ENCODE data around the gene PARP9.
A peak's percentile ranks its signal among the peaks of the same experiment; 100 is the strongest.
"Not testable (repeated sequence)": the region's sequence is repeated elsewhere in the genome, so short reads cannot be mapped to it uniquely, and the experiment has no call there.

The PARP9 gene

DNA sequence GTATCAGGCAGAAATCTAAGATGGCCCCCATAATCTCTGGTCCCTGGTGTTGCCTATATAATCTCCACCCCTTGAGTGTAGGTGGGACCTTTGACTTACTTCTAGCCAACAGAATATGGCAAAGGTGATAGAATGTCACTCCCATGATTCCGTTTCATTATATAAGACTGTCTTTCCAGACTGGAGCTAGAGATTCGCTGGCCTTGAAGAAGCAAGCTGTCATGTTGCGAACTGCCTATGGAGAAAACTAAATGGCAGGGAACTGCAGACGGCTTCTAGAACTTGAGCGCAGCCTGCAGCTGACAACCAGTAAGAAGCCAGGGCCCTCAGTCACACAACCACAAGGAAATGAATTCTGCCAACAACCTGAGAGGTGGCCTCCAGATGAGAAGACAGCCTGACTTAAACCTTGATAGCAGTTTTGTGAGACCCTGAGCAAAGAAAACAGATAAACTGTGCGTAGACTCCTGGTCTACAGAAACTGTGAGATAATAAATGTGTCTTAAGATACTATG lies 47.2 kb downstream of the PARP9 start:
- DNase-seq, result no peak

- DNase-seq, result no peak
Observed at GRCh38 chr3:122515870-122516269, 48.2 kb downstream of the PARP9 start.

DNA sequence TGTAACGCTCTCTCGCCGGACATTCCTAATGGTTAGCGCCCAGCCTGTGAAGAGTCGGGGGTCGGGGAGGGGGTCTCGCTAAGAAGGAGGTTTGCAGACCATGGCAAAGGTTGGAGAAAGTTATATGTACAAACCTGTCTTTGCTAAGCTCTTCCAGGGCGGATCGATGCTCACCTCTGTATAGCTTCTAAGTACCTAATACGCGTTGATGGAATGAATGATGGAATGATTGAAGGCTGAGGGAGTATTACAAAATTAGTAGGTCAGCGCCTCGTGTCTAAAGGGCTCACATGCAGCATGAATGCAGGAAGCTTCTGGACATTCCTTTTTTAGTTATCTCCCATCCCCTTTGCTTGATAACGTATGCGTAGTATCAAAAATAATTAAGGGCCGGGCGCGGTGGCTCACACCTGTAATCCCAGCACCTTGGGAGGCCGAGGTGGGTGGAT lies 49.1 kb downstream of the PARP9 start:
- no peak for DNase-seq

DNA sequence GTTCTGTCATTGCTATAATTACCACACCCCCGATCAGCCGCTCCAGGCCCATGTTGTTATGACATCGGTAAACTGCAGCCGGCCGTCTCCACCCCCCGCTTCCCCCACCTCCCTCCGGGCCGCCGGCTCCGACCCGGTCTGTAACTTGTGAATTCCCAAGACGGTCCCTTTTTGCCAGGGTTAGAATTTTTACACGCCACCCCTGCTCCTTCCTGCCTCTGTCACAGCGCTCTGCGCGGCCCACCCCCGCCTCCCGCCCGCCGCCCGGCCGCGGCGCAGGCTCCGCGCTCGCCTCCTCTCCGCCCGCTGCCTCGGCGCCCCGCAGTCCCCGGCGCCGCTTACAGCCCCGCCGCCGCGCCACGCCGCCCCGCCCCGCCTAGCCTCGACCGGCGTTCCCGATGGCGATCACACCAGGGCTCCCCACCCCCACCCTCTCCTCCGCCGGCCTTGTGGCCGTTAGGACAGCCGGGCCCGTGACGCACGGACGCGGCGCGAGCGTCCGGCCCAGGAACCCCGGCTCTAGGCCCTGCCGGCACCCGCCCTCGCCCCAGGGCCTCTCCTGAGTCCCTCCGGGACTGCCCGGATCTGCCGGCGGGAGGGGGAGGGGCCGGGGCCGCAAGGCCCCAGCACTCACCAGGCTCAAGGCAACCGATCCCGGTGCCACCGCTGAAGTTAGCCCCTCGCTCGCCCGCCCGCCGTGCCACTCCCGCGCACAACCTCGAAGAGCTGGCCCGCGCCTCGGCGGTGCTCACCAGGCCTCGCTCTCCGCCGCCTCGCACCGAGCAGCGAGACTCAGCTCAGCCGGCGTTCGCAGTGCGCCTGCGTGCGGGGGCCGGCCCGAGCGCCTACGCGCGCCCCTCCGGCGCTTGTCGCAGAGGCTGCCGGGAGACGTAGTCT lies 49.7 kb downstream of the PARP9 start, which contains the start of gene KPNA1:
Gene KPNA1 (minus strand): TSS at position 817 of the 897 bp plus-strand sequence. CDS start 18,374 bp downstream, outside the sequence.
- peak; percentile 85 for DNase-seq

DNA sequence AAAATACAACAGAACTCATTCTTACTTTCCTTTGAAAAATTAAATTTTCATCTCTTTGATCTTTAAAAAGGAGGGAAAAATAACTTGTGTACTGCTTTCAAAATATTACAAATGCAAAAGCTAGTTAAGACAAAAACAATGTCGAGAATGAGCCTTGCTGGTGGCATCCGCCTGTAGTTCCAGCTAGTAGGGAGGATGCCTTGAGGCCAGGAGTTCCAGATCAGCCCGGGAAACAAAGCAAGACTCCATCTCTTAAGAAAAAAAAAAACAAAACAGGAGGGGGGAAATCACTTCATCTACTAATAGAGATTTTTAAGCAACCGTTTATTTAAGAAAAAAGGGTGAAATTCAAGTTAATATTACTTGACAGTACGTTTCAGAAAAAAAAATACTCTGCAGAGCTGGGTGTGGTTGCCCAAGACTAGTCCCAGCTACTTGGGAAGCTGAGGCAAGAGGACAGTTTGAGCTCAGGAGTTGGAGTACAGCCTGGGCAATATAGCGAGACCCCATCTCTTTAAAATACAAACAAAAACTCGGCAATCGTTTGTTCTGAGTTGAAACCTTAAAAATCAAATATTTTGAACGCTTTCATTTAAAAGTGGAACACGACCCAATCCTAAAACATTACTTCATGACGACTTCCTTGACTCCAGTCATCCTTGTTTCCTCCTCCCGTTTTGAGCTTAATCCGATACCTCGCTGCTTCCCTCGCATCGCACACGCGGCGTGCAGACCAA lies 50.5 kb downstream of the PARP9 start:
- DNase-seq, result peak; percentile 70

DNA sequence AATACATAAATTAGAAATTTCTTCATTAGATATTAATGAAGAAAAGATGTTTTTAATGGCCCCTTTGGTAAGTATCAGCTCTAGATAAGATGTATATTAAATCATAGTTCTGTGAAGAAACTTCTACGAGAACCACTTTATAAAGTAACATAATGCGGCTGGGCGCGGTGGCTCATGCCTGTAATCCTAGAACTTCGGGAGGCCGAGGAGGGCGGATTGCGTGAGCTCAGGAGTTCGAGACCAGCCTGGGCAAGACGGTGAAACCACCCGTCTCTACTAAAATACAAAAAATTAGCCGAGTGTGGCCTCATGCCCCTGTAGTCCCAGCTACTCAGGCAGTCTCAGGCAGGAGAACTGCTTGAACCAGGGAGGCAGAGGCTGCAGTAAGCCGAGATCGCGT lies 51.8 kb downstream of the PARP9 start:
- DNase-seq, result no peak

GRCh38 chr3:122510878-122511535 lies 53.1 kb downstream of the PARP9 start:
- no peak for DNase-seq

- not testable (repeated sequence) for DNase-seq
Observed at GRCh38 chr3:122508944-122509343, 55.2 kb downstream of the PARP9 start.

DNA sequence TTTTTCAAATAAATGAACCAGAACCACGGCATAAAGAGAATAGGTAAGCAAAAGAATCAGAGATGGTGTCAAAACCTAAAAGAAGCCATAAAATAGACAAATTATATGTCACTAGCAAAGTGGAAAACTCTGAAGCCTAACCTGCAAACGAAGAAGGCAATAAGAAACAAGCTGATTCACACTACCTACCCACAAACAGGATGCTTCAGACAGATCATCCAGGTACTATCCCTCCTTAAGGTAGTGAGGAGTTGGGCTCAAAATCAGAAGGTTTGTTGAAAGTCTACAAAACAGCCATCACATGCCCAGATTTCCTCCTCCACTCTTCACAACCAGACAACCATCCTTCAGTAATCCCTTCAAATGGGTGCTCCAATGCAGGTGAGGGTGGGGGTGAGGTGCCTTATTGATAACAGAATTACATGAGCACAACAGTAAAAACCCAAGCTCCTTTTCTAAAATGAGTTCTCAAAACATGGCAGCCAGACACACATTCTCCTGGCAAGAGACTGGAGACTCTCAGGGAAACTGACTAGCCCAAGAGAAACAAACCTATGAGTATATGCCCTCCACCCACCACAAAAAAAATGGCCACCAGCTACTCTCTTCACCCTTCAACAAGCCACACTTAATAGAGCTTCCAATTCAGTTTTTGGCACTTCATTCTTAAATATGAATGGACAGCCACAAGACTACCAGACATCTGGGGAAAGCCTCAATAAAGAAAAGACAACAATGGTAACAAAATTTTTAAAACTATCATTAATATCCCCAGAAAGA lies 55.8 kb downstream of the PARP9 start:
- DNase-seq, result no peak

DNA sequence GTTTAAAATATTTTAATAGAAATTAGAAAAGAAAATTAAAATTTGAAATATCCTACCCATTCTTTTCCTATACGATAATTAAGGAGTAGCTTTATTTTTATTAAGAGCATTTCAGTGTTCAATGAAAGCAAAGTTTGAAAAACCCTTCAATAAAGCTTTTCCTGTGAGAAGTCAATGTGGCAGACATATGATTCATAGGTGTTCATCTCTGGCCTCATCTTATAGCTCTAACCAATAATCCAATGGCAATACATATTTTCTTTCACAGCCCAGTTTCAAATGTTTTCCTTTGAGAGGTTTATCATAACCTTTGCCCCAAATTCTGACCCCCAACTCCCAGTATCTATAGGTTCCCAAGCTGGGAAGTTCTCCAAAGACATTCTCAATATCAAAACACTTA lies 57.6 kb downstream of the PARP9 start:
- DNase-seq, result no peak

DNA sequence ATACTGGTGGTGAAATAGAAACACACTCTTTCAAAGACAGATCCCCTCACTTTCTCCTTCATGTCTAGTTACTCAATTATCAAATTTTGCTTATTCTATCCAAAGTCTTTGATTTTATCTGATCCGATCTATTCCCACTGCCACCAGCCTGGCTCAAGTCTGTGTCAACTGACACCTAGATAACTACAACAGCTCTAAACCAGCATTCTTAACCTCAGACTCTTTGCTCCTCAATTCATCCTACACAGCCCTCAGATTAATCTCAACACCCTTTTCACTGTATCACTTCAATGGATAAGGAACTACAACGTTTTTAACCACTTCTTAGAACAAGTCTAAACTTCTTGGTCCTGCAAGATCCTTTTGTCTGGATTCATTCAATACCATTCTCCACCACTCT lies 58.4 kb downstream of the PARP9 start:
- no peak for DNase-seq

GRCh38 chr3:122502941-122503340 lies 61.2 kb downstream of the PARP9 start:
- no peak for DNase-seq

DNA sequence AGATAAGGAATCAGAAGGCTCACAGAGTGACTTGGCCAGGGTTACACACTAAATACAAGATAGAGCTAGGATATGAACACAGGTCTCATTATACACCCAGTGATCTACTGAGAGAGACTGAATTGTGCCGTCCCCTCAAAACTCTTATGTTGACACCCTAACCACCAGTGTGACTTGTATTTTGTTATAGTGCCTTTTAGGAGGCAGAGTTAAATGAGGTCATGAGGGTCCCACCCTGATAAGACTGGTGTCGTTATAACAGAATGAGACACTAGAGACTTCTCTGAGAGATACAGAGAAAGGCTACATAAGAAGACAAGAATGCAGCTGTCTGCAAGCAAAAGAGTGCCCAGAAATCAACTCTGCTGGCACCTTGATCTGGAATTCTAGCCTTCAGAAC lies 62.0 kb downstream of the PARP9 start:
- DNase-seq, result no peak

GRCh38 chr3:122500964-122501363 lies 63.1 kb downstream of the PARP9 start:
- not testable (repeated sequence) for DNase-seq

- DNase-seq, result no peak
Observed at GRCh38 chr3:122498152-122498551, 65.9 kb downstream of the PARP9 start.

- DNase-seq, result no peak
Observed at GRCh38 chr3:122497425-122497824, 66.7 kb downstream of the PARP9 start.

- no peak for DNase-seq
Observed at GRCh38 chr3:122496508-122496907, 67.6 kb downstream of the PARP9 start.

GRCh38 chr3:122493296-122493695 lies 70.8 kb downstream of the PARP9 start:
- DNase-seq, result no peak

DNA sequence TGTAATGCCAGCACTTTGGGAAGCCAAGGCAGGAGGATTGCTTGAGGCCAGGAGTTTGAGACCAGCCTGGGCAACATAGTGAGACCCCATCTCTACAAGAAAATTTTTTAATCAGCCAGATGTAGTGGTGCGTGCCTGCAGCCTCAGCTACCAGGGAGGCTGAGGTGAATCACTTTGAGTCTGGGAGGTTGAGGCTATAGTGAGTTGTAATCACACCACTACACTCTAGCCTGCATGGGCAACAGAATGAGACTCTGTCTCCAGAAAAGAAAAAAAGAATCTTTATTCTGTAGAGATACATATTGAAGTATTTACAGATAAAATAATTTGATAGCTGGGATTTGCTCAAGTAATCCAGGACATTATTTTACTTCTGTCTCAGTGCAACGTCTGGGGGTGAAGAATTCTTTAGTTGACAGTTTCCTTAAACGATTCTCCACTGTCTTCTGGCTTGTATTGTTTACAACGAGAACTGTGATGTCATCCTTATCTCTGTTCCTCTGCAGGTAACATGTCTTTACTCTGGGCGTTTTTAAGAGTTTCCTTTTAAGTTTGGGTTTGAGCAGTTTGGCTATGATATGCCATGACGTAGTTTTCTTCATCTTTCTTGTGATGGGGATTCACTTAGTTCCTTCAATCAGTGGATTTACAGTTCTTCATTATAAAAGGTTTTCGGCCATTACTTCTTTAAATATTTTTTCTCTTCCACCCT lies 75.7 kb downstream of the PARP9 start:
- DNase-seq, result no peak

- DNase-seq, result no peak
Observed at GRCh38 chr3:122484985-122485384, 79.1 kb downstream of the PARP9 start.

DNA sequence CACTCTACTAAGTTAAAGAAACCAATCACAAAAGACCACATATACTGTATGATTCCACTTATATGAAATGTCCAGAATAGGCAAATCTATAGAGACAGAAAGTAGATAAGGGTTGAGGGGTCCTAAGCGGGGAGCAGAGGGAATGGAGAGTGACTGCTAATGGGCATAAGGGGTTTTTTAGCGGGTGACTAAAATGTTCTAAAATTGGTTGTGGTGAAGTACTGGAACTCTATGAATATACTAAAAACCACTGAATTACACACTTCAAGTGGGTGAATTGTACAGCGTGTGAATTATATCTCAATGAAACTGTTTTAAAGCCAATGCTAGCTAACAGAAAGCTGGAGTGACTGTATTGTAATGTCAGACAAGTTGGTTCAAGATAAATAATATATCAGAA lies 82.7 kb downstream of the PARP9 start:
- DNase-seq, result no peak

Data from NCI-H2171 treated with DMSO at 0.1 percent for 48 hours (cell line).